Tongue (tissue), 2 donors: ENCODE results near the gene SCLT1. TPM values are rescaled to one million over a fixed set of nuclear protein-coding genes. Genes with fewer than 3 reads are reported as not detected.

ENCODE experiments used
- DNase-seq: peaks from one replicate; pipeline ENCODE4 v3.0.0-alpha.2; 2015
- total RNA-seq: library from RNA; depleted of rRNA; stranded (reverse); fragments of >200 nt; gene quantifications from one replicate; pipeline ENCODE4 v1.2.3, GENCODE V29; 2014

The SCLT1 gene
- total RNA-seq, 1 donor from 2014 or later: 25.8 TPM

DNA sequence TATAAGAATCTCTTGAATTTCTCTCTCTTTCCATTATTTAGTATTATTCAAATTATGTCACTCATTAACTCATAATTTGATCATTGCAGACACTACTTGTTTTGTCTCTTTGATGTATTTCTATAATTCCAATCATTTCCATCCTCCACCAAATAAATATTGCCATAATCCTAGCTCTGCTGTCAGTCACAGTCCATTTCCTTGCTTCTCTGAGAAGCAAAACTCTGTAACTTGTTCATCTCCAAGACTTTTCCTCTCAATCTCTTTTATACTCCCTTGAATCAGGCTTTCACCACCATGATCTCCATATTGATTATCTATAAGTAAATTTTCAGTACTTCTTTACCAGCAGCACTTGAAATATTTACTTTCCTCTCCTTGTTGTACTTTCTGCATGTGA lies 135.9 kb downstream of the SCLT1 start:
- no peak for DNase-seq

DNA sequence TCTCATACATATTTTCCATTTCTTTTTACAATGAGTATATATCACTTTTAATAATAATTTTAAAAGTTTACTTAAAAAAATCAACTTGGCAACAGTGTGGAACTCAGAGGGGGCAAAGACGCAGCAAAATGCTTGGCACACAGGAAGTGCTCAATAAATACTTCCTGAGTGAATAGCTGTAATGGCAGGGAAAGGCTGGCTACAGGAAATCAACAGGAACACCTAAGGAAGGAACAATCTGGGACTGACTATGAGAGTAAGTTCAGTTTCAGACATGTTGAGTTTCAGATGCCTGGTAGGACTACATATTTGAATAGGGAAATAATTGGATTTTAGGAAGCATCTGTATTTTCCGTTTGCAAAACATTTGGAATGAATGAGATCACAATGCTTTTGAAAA lies 137.6 kb downstream of the SCLT1 start:
- DNase-seq: no peak

DNA sequence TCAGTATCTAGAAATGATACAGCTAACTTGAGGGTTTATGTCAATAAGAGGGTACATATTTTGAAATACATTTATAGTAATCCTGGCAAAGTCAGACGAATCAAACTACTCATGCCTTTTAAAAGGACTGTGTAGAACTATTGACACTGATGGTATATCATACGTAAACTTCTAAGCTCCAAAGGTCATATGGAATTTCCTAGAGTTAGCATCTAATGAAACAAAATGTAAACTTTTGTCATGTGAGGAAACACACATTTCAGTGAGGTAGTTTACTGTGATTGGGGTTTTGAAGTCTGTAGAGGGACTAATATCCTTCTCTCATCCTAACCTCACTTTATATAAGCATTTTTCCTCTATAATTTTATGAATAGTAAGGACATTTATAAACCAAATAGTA lies 138.4 kb downstream of the SCLT1 start:
- DNase-seq: no peak

DNA sequence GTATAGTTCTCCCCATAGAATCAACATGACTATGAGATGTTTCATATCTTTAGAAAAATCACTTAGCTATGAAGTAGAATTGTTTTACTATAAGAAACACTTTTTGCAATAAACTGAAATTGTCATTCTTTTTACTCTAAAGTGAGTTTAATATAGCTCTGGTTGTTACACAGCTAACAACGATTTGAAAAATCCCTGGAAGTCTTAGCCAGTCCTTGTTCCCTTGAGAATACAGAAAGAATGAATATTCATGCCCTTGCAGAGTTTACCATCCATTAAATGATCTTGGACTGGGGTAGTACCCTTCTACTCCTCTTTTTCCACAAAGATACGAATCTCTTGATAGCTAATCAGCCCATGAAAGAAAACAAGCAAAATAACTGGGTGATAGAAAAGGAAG lies 142.0 kb downstream of the SCLT1 start:
- no peak for DNase-seq

DNA sequence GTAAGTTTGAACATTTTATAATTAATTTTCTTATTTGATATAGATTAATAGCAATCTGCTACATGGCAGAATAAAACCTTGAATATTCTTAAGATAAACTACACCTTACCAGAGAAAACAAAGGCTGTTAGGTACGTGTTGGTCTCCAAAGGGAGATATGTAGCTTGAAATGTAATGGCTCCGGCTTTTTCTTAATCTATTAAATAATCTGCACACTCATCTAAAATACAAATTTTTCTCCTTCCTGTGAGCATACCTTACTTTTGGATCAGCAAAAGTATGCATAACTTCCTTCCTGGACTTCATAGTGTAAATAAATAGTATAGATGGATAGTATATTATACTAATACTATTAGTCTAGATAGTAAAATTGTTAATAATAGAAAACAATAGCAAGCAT lies 142.5 kb downstream of the SCLT1 start:
- DNase-seq: no peak

DNA sequence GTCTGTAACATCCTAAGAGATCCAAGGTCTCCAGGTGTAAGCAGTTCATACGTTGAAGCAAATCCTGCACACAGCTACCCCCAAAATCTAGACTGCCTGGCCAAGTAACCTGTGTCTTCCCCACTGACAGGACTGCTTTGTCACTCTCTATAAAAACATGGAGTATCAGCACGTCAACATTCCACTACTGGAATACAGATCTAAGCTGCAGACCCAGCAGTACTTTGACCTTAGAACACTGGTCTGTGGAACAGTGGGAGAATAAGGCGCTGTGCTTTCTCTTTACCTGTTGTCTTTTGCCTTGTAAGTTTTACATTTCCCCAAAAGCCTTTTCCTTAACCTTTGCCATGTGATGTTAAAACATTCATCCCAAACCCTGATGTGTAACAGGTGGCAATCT lies 146.4 kb downstream of the SCLT1 start:
- no peak for DNase-seq

DNA sequence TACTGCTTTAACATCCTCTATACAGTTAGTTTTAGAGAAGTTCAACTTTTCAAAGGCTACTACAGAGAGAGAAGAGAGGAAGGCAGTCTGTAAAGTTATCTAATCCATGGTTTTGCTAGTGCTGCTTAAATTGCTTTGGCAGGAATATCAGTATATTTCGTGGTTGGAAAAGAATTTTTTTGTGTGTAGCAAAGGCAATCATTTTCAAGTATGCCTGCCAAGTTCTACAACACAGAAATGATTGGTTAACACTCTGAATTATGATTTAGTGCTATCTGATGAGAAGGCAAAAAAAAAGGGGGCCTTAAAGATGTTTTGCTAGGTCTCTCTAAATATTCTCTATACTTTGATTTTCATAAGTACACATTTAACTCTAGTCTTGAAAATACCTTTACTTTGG lies 150.7 kb downstream of the SCLT1 start:
- peak; percentile 38 for DNase-seq

DNA sequence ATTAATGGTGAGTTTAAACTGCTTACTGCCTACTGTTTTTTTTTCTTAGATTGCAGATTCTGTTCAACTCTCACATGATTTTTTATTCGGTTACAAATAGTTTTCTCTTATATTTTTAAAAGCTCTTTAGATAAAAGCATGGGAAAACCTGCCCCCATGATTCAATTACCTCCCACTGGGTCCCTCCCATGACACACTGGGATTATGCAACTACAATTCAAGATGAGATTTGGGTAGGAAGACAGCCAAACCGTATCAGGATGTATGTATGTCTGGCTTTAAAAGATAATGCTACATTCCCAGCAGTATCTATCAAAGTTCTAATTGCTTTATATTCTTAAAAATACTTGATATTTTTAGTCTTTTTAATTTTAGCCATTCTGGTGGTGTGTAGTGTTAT lies 152.4 kb downstream of the SCLT1 start:
- no peak for DNase-seq

DNA sequence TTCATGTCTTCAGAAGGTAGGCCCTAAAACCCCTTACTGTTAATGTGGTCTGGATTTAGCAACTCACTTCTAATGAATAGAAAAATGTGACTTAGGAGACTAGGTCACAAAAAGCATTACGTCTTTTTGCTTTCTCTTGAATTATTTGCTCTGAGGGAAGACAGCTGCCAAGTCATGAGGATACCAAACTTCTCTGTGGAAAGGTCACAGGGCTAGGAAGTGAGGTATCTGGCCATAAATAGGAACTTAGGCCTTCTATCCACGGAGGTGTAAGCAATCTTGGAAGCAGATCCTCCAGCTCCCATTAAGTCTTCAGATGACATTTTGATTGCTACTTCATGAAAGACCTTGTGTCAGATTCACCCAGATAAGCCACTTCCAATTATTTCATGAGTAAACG lies 163.3 kb downstream of the SCLT1 start:
- no peak for DNase-seq

DNA sequence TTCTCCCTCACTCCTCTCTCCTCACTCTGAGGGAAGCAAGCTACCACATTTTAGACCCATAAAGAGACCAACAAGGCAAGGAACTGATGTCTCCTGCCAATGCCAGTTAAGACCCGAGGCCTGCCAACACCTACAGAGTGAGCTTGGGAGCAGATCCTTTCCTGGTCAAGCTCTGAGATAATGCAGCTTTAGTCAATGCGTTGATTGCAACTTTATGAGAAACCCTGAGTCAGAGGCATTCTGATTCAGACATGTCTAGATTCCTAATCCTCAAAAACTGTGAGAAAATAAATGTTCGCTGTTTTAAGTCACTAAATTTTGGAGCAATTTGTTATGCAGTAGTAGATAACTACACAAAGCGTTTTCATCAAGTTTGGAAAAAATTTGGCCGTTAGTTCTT lies 168.4 kb downstream of the SCLT1 start:
- DNase-seq: no peak

DNA sequence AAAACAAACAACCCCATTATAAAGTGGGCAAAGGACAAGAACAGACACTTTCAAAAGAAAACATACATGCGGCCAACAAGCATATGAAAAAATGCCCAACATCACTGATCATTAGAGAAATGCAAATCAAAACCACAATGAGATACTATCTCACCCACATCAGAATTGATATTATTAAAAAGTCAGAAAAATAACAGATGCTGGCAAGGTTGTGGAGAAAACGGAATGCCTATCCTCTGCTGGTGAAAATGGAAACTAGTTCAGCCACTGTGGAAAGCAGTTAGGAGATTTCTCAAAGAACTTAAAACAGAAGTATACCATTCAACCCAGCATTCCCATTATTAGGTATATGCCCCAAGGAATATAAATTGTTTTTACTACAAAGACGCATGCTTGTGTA lies 171.4 kb downstream of the SCLT1 start:
- DNase-seq: no peak

DNA sequence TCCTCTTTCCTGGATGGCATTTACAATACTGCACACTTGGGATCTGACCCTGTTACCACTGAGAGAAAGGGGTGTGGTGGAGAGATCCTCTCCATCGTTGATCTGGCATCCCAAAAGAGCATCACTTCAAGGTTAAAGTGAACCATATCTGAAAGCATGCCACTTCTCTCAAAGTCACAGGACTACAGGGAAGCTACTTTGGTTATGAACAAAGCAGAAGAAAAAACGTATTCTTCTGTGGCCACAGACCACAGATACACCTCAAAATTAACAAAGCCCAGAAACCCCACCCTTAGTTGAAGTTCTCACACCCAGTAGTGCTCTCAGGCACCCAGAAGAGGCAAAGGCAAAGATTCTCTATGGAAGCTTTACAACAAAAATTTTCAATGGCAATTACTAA lies 175.6 kb downstream of the SCLT1 start:
- DNase-seq: no peak

DNA sequence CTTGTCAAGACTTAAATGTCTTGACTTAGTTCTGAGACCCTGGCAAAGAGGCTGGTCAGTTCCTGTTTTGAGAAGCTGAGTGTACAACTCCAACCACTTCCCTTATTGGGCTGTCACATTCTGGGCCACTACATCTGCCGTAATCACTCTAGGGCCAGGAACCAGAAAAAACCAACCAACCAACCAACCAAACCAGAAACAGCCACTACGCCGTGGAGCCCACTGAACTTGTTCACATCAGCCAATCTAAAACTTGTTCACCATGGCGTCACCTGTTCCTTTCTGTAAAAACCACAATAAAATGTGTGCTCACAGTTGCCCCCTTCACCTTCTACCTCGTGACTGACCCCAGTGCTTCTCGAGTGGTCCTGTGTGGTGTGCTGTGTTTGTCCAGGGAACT lies 176.5 kb downstream of the SCLT1 start:
- DNase-seq: no peak

DNA sequence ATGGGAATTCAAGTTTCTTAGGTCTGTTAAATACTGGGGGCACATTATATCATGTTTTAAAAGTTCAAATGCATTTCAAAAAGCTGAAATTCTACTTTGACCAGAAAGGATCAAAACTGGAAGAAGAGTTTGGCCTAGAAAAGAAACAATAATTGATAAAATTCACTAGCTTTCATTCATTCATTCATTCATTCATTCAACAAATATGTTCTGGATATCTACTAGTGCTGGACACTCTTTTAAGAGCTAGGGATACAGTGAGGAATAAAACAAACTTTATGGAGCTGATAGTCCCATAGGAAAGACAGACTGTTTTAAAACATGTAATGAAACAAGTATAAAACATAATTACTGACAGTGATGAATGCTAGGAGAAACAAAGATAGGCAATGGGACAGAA lies 177.8 kb downstream of the SCLT1 start:
- no peak for DNase-seq

DNA sequence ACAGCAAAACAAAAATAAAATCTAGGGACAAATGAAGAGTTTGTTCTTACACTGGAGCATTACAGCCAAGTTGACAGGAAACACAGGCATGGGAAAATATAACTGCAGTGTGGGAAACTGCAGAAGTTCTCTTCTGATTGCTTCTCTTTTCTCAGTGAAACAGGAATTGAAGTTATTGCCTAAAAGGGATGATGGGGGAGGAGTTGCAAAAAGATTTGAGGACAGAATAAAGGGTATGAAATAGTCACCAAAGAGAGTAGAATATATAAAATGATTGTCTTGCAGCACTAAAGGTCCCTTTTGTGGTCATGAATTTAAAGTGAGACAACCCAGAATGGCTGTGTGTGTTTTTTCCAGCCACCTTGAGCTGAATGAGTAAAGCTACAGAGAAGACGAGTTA lies 180.1 kb downstream of the SCLT1 start:
- no peak for DNase-seq

DNA sequence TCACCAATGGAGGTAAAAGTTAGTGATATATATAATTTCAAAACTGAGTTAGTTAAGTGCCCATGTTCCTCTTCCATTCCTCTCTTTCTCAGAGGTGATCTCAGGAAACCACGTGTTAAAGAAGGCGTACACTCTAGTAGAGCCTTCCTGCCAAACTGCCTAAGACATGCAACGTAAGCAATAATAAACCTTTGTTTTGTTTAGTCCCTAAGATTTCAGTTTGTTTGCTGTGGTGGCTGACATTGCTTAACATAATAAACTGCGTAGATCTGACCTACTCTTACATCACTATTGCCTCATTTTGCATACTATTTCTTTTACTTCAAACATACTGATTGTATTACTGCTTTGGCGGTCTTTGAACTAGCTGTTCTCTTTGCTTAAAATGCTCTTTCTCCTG lies 184.6 kb downstream of the SCLT1 start:
- no peak for DNase-seq

DNA sequence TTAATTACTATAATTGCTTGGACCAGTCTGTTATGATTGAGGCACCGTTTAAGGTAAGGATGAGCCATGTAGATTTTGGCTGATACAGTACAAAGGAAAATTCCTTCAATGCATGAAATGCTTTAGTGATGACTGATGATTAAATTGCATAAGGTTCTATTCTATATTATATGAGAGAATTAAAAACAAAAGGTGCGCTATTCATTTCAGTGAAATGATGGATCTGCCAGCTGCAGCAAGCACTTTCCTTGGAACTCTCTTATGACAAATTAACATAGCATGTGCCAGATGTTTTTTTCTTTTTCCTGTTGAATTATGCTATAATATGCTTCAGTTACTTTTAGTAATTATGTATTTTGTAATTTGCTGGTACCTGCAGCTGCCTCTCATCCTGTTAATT lies 185.4 kb downstream of the SCLT1 start:
- DNase-seq: peak; percentile 16

DNA sequence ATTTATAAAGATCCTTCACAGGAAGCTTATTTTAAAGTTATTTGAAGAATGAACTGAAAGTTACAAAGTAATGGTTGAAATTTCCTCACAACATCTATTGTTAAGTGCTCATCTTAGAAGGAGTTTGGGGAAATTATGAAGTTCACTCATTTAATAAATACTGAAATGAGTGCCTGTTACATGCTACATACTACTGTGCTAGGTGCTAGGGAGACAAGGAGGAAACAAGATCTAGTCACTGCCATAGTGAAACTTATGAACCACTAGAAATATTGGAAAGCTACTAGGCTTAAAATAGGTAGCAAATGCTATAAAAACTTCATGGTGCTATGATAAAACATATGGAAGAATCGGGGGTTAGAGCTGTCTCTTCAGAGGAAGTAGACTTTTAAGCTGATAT lies 186.8 kb downstream of the SCLT1 start:
- DNase-seq: no peak

DNA sequence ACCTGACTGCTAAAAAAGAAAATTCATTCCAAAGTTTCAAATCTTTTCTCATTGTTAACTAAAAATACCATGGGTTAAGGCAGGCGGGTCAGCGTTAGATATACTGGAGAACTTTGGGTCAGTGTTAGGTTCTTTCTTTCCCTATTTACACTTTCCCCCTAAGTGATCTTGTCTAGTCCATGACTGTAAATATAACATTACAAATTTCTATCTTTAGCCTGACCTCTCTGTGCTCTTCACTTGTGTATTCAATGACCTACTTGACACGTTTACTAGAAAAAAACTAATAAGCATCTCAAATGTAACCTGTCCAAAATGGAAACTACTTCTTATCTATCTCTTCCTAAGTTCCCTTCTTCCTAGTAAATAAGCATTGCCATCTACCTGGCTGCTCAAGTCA lies 188.5 kb downstream of the SCLT1 start:
- no peak for DNase-seq

DNA sequence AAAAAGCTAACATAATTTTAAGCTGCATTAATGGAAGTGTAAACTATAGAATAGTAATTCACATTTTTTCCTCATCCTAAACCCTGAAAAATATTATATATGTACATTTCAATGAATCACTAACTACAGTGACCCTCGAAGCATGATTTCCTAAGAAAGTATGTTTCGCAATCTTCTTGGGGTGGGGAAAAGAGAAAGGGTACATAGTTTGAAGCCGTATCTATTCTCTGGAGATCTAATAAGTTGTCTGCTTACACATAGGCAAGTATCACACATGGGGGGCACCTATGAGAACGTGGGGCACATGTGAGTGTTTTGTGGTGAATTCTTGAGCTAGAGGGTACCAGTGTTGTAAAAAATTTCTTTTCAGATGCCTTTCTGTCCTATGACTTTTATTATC lies 212.7 kb downstream of the SCLT1 start:
- DNase-seq: no peak

DNA sequence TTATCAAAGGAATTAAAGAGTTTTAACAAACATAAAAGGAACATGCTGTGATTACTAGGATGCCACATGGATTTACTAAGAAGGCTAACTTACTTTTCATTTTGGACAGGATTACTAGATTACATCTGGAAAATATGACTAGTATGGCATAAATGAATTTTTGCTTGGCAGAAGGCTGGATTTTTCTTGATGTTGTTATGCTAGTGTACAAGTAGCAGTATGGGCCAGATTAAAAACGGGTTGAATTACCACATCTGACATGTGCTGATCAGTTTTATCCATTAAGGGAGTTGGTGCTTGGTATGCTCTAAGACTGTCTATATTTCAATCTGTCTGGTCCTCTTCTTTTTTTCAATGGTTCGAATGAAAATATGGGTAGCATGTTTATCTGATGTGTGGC lies 213.4 kb downstream of the SCLT1 start:
- no peak for DNase-seq

DNA sequence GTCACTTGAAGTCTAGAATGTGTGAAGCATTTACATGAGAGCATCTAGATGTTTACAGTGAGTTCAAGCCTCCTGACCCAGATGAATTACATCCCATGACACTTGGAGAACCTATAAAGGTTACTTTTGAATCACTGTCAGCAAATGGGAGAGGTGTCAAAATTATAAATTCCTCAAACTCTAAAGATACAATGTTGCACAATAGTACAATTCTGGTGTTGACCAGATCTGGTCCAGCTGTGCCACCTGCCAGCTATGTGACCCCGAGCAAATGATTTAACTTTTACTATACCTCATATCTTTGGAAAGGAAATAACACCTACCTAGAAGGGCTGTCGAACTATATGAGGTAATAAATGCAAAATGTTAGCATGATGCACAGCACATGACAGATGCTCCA lies 214.1 kb downstream of the SCLT1 start:
- no peak for DNase-seq

DNA sequence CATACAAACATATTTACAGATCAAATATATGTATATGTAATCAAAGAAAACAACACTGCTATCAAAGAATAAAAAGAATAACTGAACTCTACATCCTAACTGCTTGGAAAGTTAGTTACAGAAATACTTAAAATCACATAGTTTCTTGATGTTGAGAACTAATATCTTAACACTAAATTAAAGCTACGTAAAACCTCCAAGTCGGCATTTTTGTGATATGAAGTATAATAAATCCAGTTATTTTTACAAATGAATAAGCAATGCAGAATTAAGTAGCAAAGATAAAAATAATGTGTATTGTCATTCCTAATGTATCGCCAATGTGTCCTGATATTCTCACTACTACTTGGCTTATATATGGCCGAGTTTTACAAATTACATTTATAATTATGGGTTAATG lies 215.4 kb downstream of the SCLT1 start:
- DNase-seq: no peak

DNA sequence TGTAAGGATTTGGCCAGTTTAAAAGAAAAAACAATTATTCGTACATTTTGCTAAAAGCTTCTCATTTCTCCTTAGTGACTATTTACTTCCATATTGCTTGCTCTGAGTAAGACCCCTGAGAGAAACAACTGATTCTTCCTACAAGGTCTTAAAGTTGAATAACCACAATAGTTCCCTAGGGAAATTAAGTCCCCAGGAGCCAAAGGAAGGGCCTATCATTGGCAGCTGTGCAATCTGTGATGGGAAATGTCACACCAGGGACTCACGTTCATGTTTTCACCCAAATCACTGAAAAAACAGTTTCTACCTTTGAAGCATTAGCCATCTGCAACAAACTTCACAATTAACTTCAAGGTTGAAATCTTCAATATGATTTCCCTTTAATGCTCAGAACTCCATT lies 217.1 kb downstream of the SCLT1 start:
- DNase-seq: no peak

DNA sequence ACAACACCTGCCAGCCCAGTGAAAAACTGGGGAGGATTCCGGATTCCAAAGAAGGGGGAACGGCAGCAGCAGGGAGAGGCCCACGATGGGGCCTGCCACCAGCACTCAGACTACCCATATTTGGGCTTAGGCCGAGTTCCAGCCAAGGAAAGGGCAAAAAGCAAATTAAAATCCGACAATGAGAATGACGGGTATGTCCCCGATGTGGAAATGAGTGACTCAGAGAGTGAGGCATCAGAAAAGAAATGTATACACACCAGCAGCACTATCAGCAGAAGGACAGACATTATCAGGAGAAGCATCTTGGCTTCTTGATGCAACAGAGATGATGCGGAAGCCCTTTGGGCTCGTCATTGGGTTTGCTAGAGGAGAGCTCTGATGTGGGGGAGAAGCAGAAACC lies 221.4 kb downstream of the SCLT1 start:
- DNase-seq: no peak
